Caki2 (cell line): Measurements from ENCODE around the gene NAGA. TPM values are rescaled to one million over a fixed set of nuclear protein-coding genes. Genes with fewer than 3 reads are reported as not detected.
"Not testable (repeated sequence)": the region's sequence is repeated elsewhere in the genome, so short reads cannot be mapped to it uniquely, and the experiment has no call there.

Source experiments
- DNase-seq: peaks from one replicate; pipeline ENCODE4 v3.0.0-alpha.2; 2015; ENCODE audit warnings: low read depth
- in situ Hi-C: cut with HindIII; loops from 2 replicates; pipeline ENCODE4 v1.10.0; 2016; ENCODE audit warnings: low sequenced_read_pairs, low pct_unique_long_range_greater_than_20kb, mixed read lengths
- total RNA-seq: library from RNA; depleted of rRNA; stranded (reverse); fragments of >200 nt; shearing (Covaris generic); gene quantifications from 2 replicates; pipeline ENCODE4 v1.2.3, GENCODE V29; 2014; ENCODE audit warnings: low replicate concordance; rRNA removed

Gene NAGA
- 41.4 and 63.2 TPM in 2 replicates for total RNA-seq

DNA sequence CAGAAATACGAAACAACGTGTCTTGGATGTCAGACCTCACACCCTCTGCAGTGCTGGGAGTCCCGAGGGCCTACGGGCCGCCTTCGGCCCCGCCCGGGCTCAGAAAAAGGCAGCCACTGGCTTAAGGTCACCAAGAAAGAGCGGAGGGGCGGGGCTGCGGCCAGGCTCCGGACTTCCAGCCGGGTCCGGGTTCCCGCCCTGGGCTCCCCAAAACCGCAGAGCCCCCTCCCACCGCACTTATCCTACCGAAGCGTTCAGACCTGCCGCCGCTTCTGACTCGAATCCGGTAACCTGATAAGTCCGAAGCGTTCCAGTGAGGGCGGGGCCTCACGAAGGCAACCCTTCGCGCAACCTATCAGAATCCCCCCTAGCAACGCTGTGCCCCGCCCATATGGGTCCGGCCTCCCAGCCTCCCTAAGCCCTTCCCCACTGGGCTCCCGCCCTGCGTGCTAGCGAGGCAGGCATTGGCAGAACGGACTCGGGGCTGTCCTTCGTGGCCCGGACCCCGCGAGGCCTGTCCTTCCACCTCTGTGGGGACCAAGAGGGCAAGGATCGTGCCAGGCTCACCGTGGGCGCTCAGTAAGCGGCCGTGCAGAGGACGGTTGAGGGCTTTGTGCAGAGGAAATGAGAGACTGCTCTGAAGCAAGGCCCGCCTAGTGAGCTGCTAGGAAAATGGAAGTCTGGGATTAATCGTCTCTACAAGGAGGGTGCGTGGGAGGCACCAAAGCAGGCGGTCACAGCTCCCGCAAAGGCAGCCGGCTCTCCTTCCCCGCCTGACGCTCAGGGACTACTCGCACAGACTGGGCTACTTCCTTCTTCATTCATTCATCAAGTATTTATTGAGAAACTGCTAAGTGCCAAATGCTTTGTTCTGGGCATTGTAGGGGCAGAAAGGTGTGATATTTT, at the start of gene NAGA:
Gene NAGA, minus strand, starts transcription at position 296 of the 906 bp plus-strand sequence. CDS start 515 bp downstream, outside the sequence.
- in situ Hi-C loops = no loop called here
- peak; percentile 97 for DNase-seq

DNA sequence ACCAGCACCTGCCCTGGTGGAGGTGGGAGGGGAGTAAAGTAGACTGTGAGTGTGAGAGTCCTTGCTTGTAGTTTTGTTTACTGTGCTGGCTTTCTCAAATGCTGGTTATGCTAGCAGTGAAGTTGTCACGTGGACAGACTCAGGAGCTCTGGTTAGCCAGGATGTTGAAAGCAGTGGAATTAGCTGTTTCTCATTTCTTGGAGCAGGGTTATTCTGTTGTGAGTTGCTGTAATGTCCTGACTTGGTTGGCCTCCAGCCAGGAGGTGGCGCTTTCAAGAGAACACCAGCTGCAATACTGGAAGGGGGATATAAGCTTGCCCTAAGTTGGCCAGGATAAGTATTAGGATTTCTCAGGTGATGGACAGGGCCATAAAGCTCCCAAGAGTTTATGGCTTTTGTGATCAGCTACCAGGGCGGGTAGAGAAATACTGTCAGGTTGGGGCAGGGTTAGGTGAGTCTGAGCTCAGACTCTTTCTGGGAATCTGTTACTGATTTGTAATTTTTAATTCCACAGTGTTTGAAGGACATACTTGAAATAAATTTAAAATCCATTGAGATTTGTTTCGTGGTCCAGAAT, 46.3 kb upstream of the NAGA start:
- no peak for DNase-seq
- in situ Hi-C loops = no loop called here

DNA sequence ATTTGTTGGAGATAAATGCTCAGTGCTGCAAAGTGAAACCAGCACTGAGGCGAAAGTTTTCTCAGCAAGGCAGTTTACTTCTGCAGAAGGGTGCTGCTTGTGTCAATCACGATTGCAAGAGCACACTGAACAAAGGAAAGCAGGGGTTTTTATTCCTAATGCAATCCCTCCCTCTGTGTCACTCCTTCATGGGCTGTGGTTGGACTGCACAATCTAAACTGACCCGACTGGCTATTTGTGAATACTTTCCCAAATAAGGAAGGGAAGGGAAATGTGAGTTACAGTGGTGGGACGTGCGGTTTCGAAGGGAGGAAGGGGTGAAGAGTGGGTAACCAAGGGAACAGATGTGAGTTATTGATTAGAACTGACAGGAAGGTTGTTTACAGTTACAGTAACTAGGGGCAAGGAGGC, 44.8 kb upstream of the NAGA start:
- in situ Hi-C loops, DNase-seq: not testable (repeated sequence)

DNA sequence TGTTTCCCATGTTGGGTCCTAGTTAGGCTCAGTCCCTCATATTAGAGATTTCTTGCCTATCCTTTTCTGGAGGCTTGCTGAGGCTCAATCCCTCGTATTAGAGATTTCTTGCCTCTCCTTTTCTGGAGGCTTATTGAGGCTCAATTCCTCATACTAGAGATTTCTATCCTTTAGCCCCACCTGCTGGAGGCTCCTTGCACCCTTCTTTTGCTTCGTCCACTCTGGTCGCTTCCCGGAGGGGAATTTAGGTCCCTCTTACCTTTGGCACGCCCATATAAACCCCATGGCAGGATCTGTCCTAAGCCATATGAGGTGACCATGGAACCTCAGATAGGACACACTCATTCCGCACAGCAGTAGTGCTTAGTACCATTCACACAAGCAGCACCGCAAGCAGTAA, 44.1 kb upstream of the NAGA start:
- in situ Hi-C loops = no loop called here

DNA sequence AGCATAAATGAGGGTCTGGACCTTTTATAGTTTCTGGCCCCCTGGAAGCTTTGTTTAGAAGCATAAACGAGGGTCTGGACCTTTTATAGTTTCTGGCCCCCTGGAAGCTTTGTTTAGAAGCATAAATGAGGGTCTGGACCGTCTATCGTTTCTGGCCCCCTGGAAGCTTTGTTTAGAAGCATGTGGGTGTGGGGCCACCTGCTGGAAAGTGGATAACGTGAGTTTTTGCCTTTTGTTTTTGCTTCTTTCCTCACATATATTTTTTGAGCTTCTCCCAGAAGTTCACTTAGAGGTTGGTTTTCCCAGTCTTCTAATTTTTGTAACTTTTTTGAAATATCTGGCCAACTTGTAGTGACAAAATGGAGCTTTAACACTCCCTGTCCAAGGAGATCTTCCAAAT, 42.2 kb upstream of the NAGA start:
- DNase-seq, in situ Hi-C loops: not testable (repeated sequence)

More for the DNA sequence above, 44.1 kb upstream of the NAGA start:
- no peak for DNase-seq

DNA sequence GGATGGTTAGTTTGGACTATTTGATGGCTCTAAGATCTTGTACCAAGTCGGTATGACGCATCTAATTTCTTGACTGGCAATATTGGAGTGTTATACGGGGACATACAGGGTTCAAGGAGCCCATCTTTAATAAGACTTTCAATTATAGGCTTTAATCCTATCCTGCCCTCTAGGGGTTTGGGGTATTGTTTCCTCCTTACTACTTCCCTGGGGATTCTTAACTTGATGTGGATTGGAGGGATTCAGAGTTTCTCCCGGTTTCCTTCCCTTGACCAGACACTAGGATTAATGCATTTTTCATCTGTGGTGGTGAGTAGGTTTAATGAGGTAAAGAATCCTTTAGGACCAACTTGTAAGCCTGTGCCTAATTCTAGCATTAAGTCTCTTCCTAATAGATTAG, 41.2 kb upstream of the NAGA start:
- in situ Hi-C loops = no loop called here
- no peak for DNase-seq

DNA sequence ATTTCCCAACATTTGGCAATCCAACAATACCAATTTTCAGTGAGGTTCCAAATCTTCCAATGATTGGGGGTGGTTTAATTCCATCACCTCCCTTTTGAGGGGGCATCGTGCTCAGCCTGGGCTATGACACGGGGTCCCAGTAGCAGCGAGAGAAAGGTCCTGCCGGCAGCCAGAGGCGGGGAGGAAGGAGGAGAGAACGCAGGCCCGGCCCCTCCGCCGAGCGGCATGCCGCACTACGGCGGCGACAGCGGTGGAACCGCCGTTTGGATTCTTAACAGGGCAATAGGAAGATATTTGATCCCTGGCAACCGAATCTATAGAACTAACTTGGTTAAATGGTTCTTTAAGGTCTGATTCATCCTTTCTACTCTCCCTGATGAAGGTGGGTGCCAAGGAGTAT, 38.2 kb upstream of the NAGA start:
- in situ Hi-C loops = no loop called here
- no peak for DNase-seq

DNA sequence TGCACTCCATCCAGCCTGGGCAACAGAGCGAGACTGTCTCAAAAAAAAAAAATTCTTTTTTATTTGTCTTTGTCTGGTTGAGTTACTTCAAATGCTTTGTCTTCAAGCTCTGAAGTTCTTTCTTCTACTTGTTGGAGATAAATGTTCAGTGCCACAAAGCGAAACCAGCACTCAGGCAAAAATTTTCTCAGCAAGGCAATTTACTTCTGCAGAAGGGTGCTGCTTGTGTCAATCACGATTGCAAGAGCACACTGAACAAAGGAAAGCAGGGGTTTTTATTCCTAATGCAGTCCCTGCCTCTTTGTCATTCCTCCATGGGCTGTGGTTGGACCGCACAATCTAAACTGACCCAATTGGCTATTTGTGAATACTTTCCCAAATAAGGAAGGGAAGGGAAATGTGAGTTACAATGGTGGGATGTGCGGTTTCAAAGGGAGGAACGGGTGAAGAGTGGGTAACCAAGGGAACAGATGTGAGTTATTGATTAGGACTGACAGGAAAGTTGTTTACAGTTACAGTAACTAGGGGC, 33.8 kb upstream of the NAGA start:
- DNase-seq, in situ Hi-C loops: not testable (repeated sequence)

DNA sequence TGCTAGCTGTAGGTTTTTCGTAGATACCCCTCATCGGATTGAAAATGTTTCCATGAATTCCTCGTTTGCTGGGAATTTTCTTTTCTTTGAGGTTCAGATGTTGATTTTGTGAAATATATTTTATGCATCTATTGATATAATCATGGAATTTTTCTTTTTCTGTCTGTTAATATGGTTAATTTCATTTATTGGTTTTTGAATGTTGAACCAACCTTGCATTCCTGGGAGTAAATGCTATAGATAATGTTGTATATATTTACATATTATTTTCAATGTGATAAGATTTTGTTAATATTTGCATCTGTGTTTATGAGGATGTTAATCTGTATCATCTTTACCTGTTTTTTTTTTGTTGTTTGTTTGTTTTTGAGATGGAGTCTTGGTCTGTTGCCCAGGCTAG, 30.6 kb upstream of the NAGA start:
- in situ Hi-C loops = no loop called here
- DNase-seq = no peak

DNA sequence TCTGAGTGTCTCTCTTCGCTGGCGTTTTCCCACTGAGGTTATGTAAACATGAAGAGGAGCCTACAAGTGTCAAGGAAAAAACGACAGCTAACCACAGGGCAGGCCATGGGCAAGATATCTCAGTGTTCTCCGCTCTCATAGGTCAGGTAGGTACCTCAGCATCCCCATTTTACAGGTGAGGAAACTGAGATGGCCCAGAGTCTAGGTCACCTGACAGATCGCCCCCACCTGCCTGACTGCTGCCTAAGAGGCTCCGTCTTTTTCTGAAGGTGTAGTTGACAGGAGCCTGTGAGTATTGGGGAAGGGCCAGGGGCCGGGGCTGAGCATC, 20.8 kb upstream of the NAGA start:
- in situ Hi-C loops = loop anchor here (25.0 kb wide), 1 partner anchor 96 kb away; no protein-coding TSS in a partner anchor
- no peak for DNase-seq

DNA sequence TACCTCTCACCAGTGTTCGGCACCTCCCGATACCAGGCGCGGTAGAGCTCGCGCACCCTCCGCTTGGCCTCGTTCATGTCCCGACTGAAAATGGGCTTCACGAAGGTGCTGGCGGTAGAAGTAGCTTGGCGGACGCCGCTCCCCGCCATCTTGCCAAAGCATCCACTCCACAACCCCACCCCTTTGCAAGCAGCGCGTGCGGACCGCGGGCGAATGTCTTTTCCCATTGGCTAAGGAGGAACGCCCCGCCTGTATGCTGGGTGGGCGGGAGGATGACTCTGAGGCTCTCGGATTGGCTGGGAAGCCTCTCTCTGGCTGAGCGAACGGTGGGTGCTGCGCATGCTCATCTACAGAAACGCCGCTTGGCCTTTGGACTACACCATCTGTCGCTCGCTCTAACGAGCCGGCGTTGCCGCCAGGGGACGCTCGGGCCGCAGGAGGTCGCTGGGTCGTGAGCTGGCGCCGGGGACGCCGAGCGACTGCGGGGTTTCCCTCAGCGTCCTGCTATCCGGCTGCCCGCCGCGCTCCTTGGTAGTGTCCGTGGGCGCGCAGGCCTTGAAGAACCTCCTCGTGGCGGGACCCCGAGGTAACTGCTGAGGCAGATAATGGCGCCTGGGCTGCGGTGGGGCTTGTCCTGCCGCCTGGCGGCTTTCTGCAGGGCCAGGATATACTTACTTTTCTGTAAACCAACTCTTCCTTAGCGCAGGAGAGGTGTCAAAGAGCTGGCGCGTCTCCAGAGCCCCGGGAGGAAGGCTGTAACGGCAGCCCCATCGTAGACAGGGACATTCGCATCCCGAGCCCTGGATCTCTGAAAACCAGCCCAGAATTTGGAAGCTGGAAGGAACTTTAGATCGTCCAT, 20.2 kb upstream of the NAGA start, which contains the start of gene NDUFA6:
Gene NDUFA6, minus strand, starts transcription at position 177 of the 859 bp plus-strand sequence. Its CDS starts 28 bp downstream, at position 149.
- in situ Hi-C loops = loop anchor here (25.0 kb wide), 1 partner anchor 96 kb away; no protein-coding TSS in a partner anchor
- DNase-seq = peak; percentile 100

DNA sequence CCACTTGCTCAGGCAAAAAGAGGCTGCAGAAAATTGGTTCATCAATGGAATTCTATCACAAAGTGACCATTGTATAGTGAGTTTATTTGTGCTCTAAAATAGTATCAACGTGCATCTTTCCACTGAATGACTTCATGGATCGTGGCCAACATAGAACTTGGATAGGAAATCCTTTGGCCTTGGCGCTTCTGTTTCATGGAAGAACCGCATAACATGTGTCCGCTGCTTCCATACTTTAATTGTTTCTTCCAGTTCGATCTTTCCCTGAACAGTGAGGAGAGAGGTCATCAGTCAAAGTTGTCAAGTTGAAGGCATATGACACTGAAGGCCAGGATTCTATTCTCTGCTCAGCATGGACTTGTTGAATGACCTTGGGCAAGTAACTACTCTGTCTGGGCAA, 15.4 kb upstream of the NAGA start:
- DNase-seq = no peak
- in situ Hi-C loops = loop anchor here (25.0 kb wide), 1 partner anchor 101 kb away; no protein-coding TSS in a partner anchor

DNA sequence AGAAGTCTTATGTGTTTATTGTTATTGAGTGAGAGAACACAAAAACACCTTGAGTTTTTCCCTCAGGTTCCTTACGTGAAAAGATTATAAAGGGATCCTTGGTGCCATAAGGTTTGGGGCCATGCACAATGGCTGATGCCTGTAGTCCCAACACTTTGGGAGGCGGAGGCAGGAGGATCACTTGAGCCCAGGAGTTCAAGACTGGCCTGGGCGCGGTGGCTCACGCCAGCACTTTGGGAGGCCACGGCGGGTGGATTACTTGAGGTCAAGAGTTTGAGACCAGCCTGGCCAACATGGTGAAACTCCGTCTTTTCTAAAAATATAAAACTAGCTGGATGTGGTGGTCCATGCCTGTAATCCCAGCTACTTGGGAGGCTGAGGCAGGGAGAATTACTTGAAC, 14.3 kb upstream of the NAGA start:
- in situ Hi-C loops = loop anchor here (25.0 kb wide), 1 partner anchor 102 kb away; no protein-coding TSS in a partner anchor

DNA sequence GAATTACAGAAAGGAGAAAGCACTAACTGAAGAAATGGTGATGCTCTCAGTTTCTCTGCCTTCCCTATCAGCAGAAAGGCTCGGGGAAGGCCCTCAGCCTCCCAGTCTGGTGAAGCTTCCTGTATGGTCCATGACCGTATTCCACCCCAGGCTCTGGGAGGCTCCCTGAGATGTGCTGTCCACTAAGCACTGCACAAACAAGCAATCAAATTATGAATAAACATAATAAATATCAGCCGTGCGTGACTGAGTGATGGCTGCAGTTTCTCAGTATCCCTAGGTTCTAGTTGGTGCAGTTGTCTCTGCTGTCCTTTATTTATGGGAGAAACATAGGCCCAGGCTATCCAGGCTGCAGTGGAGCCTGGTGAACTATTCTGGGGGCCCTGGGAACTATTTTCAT, 12.5 kb upstream of the NAGA start:
- in situ Hi-C loops = loop anchor here (25.0 kb wide), 1 partner anchor 104 kb away; no protein-coding TSS in a partner anchor

More for the DNA sequence above, 14.3 kb upstream of the NAGA start:
- DNase-seq = no peak

DNA sequence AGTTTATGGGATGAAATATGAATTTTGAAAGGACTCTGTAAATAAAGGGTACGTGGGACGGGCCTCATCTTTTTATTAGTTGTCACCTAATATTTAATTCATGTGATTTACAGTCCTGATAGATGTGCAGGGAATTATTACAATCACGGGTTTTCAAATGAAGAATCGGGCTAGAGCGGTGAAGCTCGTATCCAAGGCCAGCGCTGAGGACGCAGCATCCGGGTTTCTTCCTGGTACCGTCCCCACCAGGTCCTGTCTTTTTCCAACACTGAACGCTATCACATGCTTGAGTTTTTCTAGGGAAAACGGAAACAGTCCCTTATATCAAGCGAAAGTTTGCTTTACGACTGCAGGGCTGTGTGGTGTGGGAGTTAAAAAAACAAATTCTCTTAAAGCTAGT, 9.7 kb upstream of the NAGA start:
- no peak for DNase-seq
- in situ Hi-C loops = loop anchor here (25.0 kb wide), 1 partner anchor 107 kb away; no protein-coding TSS in a partner anchor

More for the DNA sequence above, 12.5 kb upstream of the NAGA start:
- no peak for DNase-seq

DNA sequence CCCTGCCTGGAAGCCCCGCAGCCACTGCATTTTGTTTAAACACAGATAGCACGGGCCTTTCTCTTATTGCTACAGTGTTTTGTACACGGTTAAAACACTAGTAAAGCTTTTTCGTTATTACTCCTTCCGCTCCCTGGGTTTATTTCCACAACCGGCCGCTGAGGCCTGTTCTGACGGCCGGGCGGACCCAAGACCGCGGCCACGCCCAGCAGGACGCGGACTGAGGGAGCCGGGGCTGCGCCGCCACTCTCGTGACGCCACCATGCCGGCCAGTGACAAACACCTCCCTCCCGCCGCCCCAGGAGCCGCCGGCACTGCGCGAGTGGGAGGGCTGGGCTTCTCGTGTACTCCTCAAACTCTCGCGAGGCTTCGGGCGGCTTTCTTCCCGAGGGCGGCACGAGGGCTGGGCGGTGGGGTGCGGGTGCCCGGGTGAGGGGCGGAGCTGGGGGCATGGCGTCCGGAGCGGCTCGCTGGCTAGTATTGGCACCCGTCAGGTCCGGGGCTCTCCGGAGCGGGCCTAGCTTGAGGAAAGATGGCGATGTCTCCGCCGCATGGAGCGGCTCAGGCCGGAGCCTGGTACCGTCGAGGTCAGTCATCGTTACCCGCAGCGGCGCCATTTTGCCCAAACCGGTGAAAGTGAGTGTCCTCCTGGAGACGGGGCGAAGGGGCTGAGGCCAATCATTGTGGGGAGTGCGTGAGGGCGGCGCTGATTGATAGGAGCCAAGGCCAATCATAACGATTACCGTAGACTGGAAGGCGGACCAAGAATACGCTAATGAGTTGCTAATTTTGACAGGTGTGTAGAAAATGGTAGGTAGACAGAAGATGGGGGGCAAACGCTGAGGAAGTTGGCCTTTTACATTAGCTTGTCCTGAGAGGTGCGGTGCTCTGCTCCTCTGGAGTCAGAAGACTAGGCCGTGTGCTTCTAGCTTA, 9.0 kb upstream of the NAGA start, which contains the start of gene SMDT1:
Gene SMDT1, plus strand, starts transcription at position 382 of the 933 bp plus-strand sequence. Its CDS starts 69 bp downstream, at position 451.
- DNase-seq = peak; percentile 99
- in situ Hi-C loops = loop anchor here (25.0 kb wide), 1 partner anchor 108 kb away; no protein-coding TSS in a partner anchor
